A673 (cell line): ENCODE results near the gene CHRNA4. TPM values are rescaled to one million over a fixed set of nuclear protein-coding genes. Genes with fewer than 3 reads are reported as not detected.

Experiments used
- BruUV-seq: library from RNA; stranded (reverse); fragments of 400-500 nt; replicated peaks from 2 replicates; lab custom pipeline; 2021; lab: Mats Ljungman, UMichigan
- CTCF ChIA-PET: fragments of 300-600 bp; sonication (Branson Sonifier 250); formaldehyde crosslinking; loops from one replicate; lab custom pipeline; 2022; ENCODE audit warnings: antibody characterized with exemption; lab: Charles Lee
- POLR2A ChIA-PET: fragments of 300-600 bp; sonication (Branson Sonifier 250); formaldehyde crosslinking; loops from one replicate; lab custom pipeline; 2022; ENCODE audit warnings: antibody characterized with exemption; ENCODE audit not compliant: low non-redundant PET; lab: Charles Lee
- DNase-seq: peaks from one replicate; pipeline ENCODE4 v3.0.0-alpha.2; 2015; ENCODE audit warnings: low spot score
- H3K27ac ChIP-seq: fragments of 200-600 bp; sonication (generic); 2 replicates; pipeline ENCODE4 v1.5.1; 2016; ENCODE audit warnings: mixed run types, low read depth, mild to moderate bottlenecking, mixed read lengths, antibody characterized with exemption, low read length; ENCODE audit not compliant: poor library complexity, severe bottlenecking
- H3K27me3 ChIP-seq: fragments of 200-600 bp; sonication (generic); replicated peaks from 2 replicates; pipeline ENCODE4 v1.6.1; 2017; ENCODE audit warnings: mixed run types, low read depth, mild to moderate bottlenecking, mixed read lengths, antibody characterized with exemption, low read length; ENCODE audit not compliant: insufficient read depth, poor library complexity
- H3K36me3 ChIP-seq: fragments of 200-600 bp; sonication (generic); 2 replicates; pipeline ENCODE4 v1.6.1; 2016; ENCODE audit warnings: mixed run types, mild to moderate bottlenecking, mixed read lengths, antibody characterized with exemption, low read length; ENCODE audit not compliant: insufficient read depth, poor library complexity, severe bottlenecking
- H3K4me1 ChIP-seq: fragments of 200-600 bp; sonication (generic); 2 replicates; pipeline ENCODE4 v1.6.1; 2017; ENCODE audit warnings: mixed run types, mild to moderate bottlenecking, mixed read lengths, antibody characterized with exemption, low read length; ENCODE audit not compliant: insufficient read depth, poor library complexity, severe bottlenecking
- H3K4me3 ChIP-seq: fragments of 200-600 bp; sonication (generic); 2 replicates; pipeline ENCODE4 v1.5.1; 2016; ENCODE audit warnings: low read depth, mixed run types, mild to moderate bottlenecking, mixed read lengths, low read length; ENCODE audit not compliant: poor library complexity, severe bottlenecking
- H3K9me3 ChIP-seq: fragments of 200-600 bp; sonication (generic); 2 replicates; pipeline ENCODE4 v1.6.1; 2016; ENCODE audit warnings: mixed run types, low read depth, mild to moderate bottlenecking, mixed read lengths, antibody characterized with exemption, low read length; ENCODE audit not compliant: poor library complexity, severe bottlenecking
- EZH2 ChIP-seq: fragments of 200-600 bp; sonication (generic); IDR thresholded peaks from 2 replicates; pipeline ENCODE4 v1.6.1; 2017; ENCODE audit warnings: borderline replicate concordance, low read depth, mild to moderate bottlenecking, mixed read lengths, antibody characterized with exemption, low read length; ENCODE audit not compliant: poor library complexity, severe bottlenecking
- intact Hi-C: fragments of 100-400 bp; cut with micrococcal nuclease; formaldehyde crosslinking; loops from one replicate; pipeline ENCODE4 v1.10.0; 2022; ENCODE audit not compliant: unreplicated experiment
- total RNA-seq: library from RNA; stranded (reverse); gene quantifications from 2 replicates; pipeline ENCODE4 v1.2.3, GENCODE V29; 2021
- TF ChIP-seq, protein P1 (sequence below): fragments of 300-800, 200-600 bp; sonication (generic); conservative IDR thresholded peaks from 2 replicates; pipeline ENCODE4 v1.5.1; 2017; ENCODE audit warnings: low read depth, mild to moderate bottlenecking, antibody characterized with exemption, low read length, moderate library complexity, mixed read lengths

The CHRNA4 gene
- total RNA-seq, 1 experiment from 2014 or later = 0.26 TPM

- CTCF ChIA-PET = no interaction called here
Measured at GRCh38 chr20:63366390-63367365, 5.5 kb upstream of the CHRNA4 start.

GRCh38 chr20:63365601-63366389 is 4.6 kb upstream of the CHRNA4 start:
- TF ChIP-seq EZH2 = no peak
- TF ChIP-seq, protein P1, sequence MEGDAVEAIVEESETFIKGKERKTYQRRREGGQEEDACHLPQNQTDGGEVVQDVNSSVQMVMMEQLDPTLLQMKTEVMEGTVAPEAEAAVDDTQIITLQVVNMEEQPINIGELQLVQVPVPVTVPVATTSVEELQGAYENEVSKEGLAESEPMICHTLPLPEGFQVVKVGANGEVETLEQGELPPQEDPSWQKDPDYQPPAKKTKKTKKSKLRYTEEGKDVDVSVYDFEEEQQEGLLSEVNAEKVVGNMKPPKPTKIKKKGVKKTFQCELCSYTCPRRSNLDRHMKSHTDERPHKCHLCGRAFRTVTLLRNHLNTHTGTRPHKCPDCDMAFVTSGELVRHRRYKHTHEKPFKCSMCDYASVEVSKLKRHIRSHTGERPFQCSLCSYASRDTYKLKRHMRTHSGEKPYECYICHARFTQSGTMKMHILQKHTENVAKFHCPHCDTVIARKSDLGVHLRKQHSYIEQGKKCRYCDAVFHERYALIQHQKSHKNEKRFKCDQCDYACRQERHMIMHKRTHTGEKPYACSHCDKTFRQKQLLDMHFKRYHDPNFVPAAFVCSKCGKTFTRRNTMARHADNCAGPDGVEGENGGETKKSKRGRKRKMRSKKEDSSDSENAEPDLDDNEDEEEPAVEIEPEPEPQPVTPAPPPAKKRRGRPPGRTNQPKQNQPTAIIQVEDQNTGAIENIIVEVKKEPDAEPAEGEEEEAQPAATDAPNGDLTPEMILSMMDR = no peak
- no peak overlapping the region for H3K4me3 ChIP-seq
- no peak overlapping the region for H3K27ac ChIP-seq
- no peak for DNase-seq
- BruUV-seq = no TSS peak
- no peaks in the 10 kb centered on the region for H3K9me3 ChIP-seq
- POLR2A ChIA-PET = no interaction called here
- CTCF ChIA-PET = no interaction called here
- no peaks in the 10 kb centered on the region for H3K4me1 ChIP-seq
- H3K27me3 ChIP-seq = peaks cover 3% of the 10 kb centered on the region
- H3K36me3 ChIP-seq = no peaks in the 10 kb centered on the region
- intact Hi-C loops = no loop called here

More at GRCh38 chr20:63366390-63367365, 5.5 kb upstream of the CHRNA4 start:
- Histone ChIP-seq H3K27ac (no peak overlapping the region), H3K4me1 (no peaks in the 10 kb centered on the region), H3K27me3 (peaks cover 9% of the 10 kb centered on the region), H3K9me3 (no peaks in the 10 kb centered on the region), H3K4me3 (no peak overlapping the region), H3K36me3 (no peaks in the 10 kb centered on the region)
- peak; percentile 32 for DNase-seq
- BruUV-seq = no TSS peak
- intact Hi-C loops = no loop called here
- TF ChIP-seq, protein P1 = no peak
- TF ChIP-seq EZH2 = no peak
- POLR2A ChIA-PET = no interaction called here

DNA sequence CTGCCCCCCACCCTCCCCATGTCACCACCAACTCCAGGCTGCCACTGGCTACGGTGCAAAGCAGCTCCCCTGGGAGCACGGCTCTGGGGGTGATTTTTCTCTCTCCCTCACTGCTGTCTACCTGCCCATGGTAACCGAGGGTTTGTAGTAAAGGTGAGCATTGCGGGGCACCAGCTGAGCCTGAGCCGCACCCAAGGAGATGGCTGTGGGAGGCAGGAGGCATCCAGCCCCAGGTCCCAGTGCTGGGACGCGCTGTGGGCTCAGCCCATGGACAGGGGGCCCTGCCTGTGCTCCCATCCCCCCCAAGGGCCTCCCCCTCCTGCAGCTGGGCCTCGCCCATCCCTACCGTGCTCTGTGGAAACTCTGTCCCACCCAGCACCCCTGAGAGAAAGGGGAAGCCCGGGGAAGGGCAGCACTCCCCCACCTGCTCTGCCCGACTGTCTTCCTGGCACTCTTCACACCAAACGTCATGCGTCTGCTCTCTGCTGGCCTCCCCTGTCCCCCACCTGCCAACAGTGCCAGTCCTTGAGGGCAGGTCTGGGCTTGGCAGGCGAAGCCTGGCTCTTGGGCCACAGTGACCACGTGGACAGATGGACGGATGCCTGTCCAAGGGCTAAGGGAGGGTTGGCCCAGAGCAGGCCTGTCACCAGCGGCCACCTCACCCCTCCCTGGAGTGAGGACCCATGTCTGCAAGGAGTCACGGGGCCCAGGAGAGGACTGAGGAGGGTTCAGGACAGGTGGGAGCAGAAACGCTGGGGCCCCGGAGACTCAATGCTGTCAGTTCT is 3.8 kb upstream of the CHRNA4 start:
- intact Hi-C loops = no loop called here
- peaks cover 11% of the 10 kb centered on the region for H3K27me3 ChIP-seq
- TF ChIP-seq EZH2 = no peak
- ChIA-PET CTCF (no interaction called here), POLR2A (interaction anchor here (0.6 kb wide), 1 partner anchor 293 kb away, joined by 3 read pairs; no protein-coding TSS in a partner anchor)
- no peak for DNase-seq
- BruUV-seq = no TSS peak
- no peak overlapping the region for H3K27ac ChIP-seq
- H3K4me1 ChIP-seq = no peaks in the 10 kb centered on the region
- no peaks in the 10 kb centered on the region for H3K36me3 ChIP-seq
- H3K4me3 ChIP-seq = no peak overlapping the region
- H3K9me3 ChIP-seq = no peaks in the 10 kb centered on the region
